ENCODE measurements around the gene CCDC85A.
"Not testable (repeated sequence)": the region's sequence is repeated elsewhere in the genome, so short reads cannot be mapped to it uniquely, and the experiment has no call there.

The CCDC85A gene

DNA sequence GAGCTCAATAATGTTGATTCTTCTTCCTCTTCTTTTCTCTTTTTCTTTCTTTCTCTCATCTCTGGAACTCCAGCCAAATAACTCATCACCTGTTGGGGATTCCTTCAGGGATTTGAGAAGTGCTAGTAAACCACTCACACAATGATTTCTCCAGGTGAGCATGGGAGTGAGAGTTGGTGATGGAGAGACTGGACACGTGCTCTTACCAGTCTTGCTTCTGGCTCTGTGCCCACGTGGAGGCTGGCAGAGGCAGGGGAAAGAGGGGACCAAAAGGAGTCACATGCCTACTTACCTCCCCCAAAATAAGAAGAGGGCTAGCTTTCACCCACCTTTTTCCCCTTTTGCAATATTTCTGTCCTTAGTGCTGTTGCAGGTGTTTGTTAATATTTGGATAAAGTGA, 28.6 kb upstream of the CCDC85A start:
- TF ChIP-seq RARB (CRISPR knock-in tag; IDR thresholded peaks at IDR 0.05) (no peak), BACH2 (CRISPR knock-in tag; IDR thresholded peaks at IDR 0.05; ENCODE audit: borderline replicate concordance) (no peak), ZNF70 (CRISPR knock-in tag; IDR thresholded peaks at IDR 0.05) (no peak), ZNF8 (CRISPR knock-in tag; IDR thresholded peaks at IDR 0.05) (no peak), ESRRG (CRISPR knock-in tag; IDR thresholded peaks at IDR 0.05) (no peak), OSR1 (CRISPR knock-in tag; IDR thresholded peaks at IDR 0.05) (no peak)
- no peak for ATAC-seq

DNA sequence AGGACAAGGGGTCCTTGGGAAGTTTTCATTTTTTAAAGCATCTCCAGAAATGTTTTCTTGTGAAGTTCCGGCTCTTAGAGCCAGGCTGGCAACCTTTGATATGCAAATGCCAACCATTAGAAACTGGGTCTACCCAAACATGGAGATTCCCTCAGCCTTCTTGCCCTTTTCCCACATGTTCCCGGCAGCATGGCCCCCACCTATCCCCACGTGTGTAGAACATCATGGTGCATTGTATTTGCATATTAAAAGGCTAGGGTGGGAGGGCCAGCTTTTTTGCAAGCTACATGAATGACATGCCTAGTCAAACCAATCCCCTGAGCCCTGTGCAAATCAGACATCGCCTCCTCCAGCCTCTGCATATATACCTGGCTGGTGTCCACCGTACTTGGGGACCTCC, 23.9 kb upstream of the CCDC85A start:
- not testable (repeated sequence) for ATAC-seq

DNA sequence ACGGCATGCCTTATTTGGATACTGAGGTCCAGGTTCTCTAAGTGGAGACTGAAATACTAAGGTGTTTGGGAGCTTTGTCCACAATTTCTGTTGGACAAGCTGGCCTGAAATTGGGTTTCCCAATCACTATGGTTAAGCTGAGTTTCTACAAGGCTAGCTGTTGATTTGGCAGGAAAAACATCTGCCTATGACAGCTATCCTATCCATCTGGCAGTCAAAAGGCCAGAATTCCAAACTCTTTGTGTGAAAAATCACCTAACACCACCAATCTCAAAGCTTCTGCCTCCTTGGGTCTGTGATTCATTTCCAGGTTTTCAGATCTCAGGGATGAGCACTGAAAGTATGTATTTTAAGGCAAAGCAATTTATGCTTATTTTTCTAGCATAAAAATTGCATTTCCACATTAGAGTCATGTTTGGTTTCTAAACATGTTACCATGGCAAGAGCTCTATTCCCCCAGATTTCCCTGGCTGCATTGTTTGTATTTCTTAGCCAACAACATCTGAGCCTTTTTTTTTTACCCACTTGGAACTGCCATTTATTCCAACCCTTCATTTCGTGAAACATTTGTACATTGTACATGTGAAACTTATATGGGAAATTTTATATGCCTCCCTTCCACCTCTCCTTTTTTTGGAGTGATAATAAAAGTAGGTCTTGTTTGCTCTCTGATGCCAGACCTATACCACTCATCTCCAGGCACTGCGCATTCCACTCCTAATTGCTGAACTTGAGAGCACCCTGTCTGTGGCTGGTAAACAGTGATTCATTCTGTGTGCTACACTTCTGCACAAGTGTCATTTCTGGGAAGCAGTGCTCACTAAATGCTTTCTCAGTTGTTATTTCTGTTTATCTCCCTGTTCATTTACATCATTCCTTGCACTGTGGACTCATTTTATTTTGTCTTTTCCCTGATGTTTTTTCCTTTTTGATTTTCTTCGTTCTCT, 15.9 kb upstream of the CCDC85A start:
- TF ChIP-seq ISL1 (CRISPR knock-in tag; IDR thresholded peaks at IDR 0.05), result no peak
- no peak for TF ChIP-seq ZNF565 (CRISPR knock-in tag; conservative IDR thresholded peaks at IDR 0.05; ENCODE audit: low read depth)
- no peak for TF ChIP-seq SNAI2 (CRISPR knock-in tag; IDR thresholded peaks at IDR 0.05)
- no peak for TF ChIP-seq OSR1 (CRISPR knock-in tag; IDR thresholded peaks at IDR 0.05)
- TF ChIP-seq TCF4 (CRISPR knock-in tag; IDR thresholded peaks at IDR 0.05; ENCODE audit: borderline replicate concordance), result no peak
- no peak for TF ChIP-seq ZFP30 (CRISPR knock-in tag; IDR thresholded peaks at IDR 0.05)
- TF ChIP-seq, protein P1, sequence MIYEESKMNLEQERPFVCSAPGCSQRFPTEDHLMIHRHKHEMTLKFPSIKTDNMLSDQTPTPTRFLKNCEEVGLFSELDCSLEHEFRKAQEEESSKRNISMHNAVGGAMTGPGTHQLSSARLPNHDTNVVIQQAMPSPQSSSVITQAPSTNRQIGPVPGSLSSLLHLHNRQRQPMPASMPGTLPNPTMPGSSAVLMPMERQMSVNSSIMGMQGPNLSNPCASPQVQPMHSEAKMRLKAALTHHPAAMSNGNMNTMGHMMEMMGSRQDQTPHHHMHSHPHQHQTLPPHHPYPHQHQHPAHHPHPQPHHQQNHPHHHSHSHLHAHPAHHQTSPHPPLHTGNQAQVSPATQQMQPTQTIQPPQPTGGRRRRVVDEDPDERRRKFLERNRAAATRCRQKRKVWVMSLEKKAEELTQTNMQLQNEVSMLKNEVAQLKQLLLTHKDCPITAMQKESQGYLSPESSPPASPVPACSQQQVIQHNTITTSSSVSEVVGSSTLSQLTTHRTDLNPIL (CRISPR knock-in tag; IDR thresholded peaks at IDR 0.05; ENCODE audit: low read depth), result no peak
- no peak for TF ChIP-seq CSDC2 (CRISPR knock-in tag; IDR thresholded peaks at IDR 0.05)
- no peak for TF ChIP-seq ARNTL (CRISPR knock-in tag; IDR thresholded peaks at IDR 0.05; ENCODE audit: borderline replicate concordance, low read depth)
- TF ChIP-seq PPARA (CRISPR knock-in tag; IDR thresholded peaks at IDR 0.05; ENCODE audit: borderline replicate concordance), result no peak
- no peak for TF ChIP-seq ESRRG (CRISPR knock-in tag; IDR thresholded peaks at IDR 0.05)
- TF ChIP-seq, protein P2, sequence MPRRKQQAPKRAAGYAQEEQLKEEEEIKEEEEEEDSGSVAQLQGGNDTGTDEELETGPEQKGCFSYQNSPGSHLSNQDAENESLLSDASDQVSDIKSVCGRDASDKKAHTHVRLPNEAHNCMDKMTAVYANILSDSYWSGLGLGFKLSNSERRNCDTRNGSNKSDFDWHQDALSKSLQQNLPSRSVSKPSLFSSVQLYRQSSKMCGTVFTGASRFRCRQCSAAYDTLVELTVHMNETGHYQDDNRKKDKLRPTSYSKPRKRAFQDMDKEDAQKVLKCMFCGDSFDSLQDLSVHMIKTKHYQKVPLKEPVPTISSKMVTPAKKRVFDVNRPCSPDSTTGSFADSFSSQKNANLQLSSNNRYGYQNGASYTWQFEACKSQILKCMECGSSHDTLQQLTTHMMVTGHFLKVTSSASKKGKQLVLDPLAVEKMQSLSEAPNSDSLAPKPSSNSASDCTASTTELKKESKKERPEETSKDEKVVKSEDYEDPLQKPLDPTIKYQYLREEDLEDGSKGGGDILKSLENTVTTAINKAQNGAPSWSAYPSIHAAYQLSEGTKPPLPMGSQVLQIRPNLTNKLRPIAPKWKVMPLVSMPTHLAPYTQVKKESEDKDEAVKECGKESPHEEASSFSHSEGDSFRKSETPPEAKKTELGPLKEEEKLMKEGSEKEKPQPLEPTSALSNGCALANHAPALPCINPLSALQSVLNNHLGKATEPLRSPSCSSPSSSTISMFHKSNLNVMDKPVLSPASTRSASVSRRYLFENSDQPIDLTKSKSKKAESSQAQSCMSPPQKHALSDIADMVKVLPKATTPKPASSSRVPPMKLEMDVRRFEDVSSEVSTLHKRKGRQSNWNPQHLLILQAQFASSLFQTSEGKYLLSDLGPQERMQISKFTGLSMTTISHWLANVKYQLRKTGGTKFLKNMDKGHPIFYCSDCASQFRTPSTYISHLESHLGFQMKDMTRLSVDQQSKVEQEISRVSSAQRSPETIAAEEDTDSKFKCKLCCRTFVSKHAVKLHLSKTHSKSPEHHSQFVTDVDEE (CRISPR knock-in tag; IDR thresholded peaks at IDR 0.05), result no peak
- no peak for TF ChIP-seq ZNF8 (CRISPR knock-in tag; IDR thresholded peaks at IDR 0.05)
- TF ChIP-seq, protein P3, sequence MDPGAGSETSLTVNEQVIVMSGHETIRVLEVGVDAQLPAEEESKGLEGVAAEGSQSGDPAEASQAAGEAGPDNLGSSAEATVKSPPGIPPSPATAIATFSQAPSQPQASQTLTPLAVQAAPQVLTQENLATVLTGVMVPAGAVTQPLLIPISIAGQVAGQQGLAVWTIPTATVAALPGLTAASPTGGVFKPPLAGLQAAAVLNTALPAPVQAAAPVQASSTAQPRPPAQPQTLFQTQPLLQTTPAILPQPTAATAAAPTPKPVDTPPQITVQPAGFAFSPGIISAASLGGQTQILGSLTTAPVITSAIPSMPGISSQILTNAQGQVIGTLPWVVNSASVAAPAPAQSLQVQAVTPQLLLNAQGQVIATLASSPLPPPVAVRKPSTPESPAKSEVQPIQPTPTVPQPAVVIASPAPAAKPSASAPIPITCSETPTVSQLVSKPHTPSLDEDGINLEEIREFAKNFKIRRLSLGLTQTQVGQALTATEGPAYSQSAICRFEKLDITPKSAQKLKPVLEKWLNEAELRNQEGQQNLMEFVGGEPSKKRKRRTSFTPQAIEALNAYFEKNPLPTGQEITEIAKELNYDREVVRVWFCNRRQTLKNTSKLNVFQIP (CRISPR knock-in tag; IDR thresholded peaks at IDR 0.05; ENCODE audit: borderline replicate concordance, low read depth), result no peak
- TF ChIP-seq TOX (CRISPR knock-in tag; IDR thresholded peaks at IDR 0.05; ENCODE audit: borderline replicate concordance), result no peak
- TF ChIP-seq BACH2 (CRISPR knock-in tag; IDR thresholded peaks at IDR 0.05; ENCODE audit: borderline replicate concordance), result no peak
- TF ChIP-seq ZFP3 (CRISPR knock-in tag; IDR thresholded peaks at IDR 0.05), result no peak
- TF ChIP-seq, protein P4, sequence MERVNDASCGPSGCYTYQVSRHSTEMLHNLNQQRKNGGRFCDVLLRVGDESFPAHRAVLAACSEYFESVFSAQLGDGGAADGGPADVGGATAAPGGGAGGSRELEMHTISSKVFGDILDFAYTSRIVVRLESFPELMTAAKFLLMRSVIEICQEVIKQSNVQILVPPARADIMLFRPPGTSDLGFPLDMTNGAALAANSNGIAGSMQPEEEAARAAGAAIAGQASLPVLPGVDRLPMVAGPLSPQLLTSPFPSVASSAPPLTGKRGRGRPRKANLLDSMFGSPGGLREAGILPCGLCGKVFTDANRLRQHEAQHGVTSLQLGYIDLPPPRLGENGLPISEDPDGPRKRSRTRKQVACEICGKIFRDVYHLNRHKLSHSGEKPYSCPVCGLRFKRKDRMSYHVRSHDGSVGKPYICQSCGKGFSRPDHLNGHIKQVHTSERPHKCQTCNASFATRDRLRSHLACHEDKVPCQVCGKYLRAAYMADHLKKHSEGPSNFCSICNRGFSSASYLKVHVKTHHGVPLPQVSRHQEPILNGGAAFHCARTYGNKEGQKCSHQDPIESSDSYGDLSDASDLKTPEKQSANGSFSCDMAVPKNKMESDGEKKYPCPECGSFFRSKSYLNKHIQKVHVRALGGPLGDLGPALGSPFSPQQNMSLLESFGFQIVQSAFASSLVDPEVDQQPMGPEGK (CRISPR knock-in tag; IDR thresholded peaks at IDR 0.05; ENCODE audit: borderline replicate concordance), result no peak
- no peak for TF ChIP-seq RARB (CRISPR knock-in tag; IDR thresholded peaks at IDR 0.05)
- TF ChIP-seq ZC3H10 (CRISPR knock-in tag; IDR thresholded peaks at IDR 0.05), result no peak
- peak; percentile 92 for ATAC-seq

Measured in SK-N-SH treated with all-trans-retinoic acid at 6 μM for 48 hours (cell line).